GM20000 (cell line): ENCODE data around the gene KRT34.
"Not testable (repeated sequence)": the region's sequence is repeated elsewhere in the genome, so short reads cannot be mapped to it uniquely, and the experiment has no call there.

Source experiments
- DNase-seq: peaks from one replicate; pipeline ENCODE4 v3.0.0; 2012; ENCODE audit warnings: low spot score
- CTCF ChIP-seq: IDR thresholded peaks from 2 replicates; pipeline ENCODE4 v1.5.1; 2012; ENCODE audit warnings: mild to moderate bottlenecking, control low read depth; ENCODE audit errors: extremely low read depth, missing control alignments

KRT34 gene

GRCh38 chr17:41354536-41354935 lies 27.6 kb downstream of the KRT34 start:
- no peak for TF ChIP-seq CTCF
- DNase-seq: no peak

GRCh38 chr17:41352597-41353366 lies 29.3 kb downstream of the KRT34 start:
- no peak for TF ChIP-seq CTCF

GRCh38 chr17:41351177-41351576 lies 30.9 kb downstream of the KRT34 start:
- DNase-seq: no peak
- no peak for TF ChIP-seq CTCF

More at GRCh38 chr17:41352597-41353366, 29.3 kb downstream of the KRT34 start:
- DNase-seq: no peak

GRCh38 chr17:41350381-41350878 lies 31.7 kb downstream of the KRT34 start, which contains the start of gene KRT33A:
Gene KRT33A (minus strand): TSS chr17:41350828. CDS start chr17:41350767, 61 bp downstream.
- DNase-seq: not testable (repeated sequence)

- no peak for DNase-seq
- TF ChIP-seq CTCF: no peak
These were observed 34.0 kb downstream of the KRT34 start for GRCh38 chr17:41347869-41348760.

- not testable (repeated sequence) for DNase-seq
These were observed 35.7 kb downstream of the KRT34 start for GRCh38 chr17:41346421-41346820.

GRCh38 chr17:41345992-41346391 lies 36.1 kb downstream of the KRT34 start:
- TF ChIP-seq CTCF: no peak
- no peak for DNase-seq

- DNase-seq: no peak
These were observed 39.1 kb downstream of the KRT34 start for GRCh38 chr17:41343029-41343428.

More at GRCh38 chr17:41343029-41343428, 39.1 kb downstream of the KRT34 start:
- TF ChIP-seq CTCF: no peak
